Lung (tissue), 12 donors: ENCODE results near the gene TOM1L1. TPM values are rescaled to one million over a fixed set of nuclear protein-coding genes. Genes with fewer than 3 reads are reported as not detected.

Source experiments
- ATAC-seq: fragments of 200-7000 bp; cut with Tn5 transposase; one replicate; pipeline ENCODE4 v1.9.1; 2020; ENCODE audit warnings: moderate number of reproducible peaks; ENCODE audit not compliant: insufficient read depth, low FRiP score
- DNase-seq, 3 donors: peaks; one replicate each; pipeline ENCODE4 v3.0.0-alpha.2; 2013 to 2017
- H3K27ac ChIP-seq, 2 donors: one replicate each; pipeline ENCODE4 v1.5.1; 2013; ENCODE audit warnings: mild to moderate bottlenecking in 2 of 2, moderate library complexity in 2 of 2, control low read depth in 1 of 2, inconsistent platforms in 1 of 2, low read depth in 1 of 2, low read length in 1 of 2
- H3K27me3 ChIP-seq, 3 donors: one replicate each; pipeline ENCODE4 v1.5.1; 2013; ENCODE audit warnings: low read length in 2 of 3; ENCODE audit not compliant: control insufficient read depth in 3 of 3, insufficient read depth in 3 of 3
- H3K36me3 ChIP-seq, 4 donors: one replicate each; pipeline ENCODE4 v1.5.1; 2013; ENCODE audit warnings: low read length in 4 of 4, mild to moderate bottlenecking in 1 of 4, moderate library complexity in 1 of 4; ENCODE audit not compliant: control insufficient read depth in 4 of 4, insufficient read depth in 4 of 4
- H3K4me1 ChIP-seq, 5 donors: one replicate each; pipeline ENCODE4 v1.5.1; 2013; ENCODE audit warnings: low read length in 5 of 5, mild to moderate bottlenecking in 2 of 5, moderate library complexity in 1 of 5; ENCODE audit not compliant: control insufficient read depth in 5 of 5, insufficient read depth in 5 of 5
- H3K4me3 ChIP-seq: one replicate; pipeline ENCODE4 v1.5.1; 2013; ENCODE audit warnings: mild to moderate bottlenecking, control low read depth, moderate library complexity
- H3K9ac ChIP-seq, 2 donors: one replicate each; pipeline ENCODE4 v1.5.1; 2013; ENCODE audit warnings: low read length in 2 of 2, control low read depth in 1 of 2; ENCODE audit not compliant: insufficient read depth in 1 of 2
- H3K9me3 ChIP-seq, 4 donors: one replicate each; pipeline ENCODE4 v1.5.1; 2013; ENCODE audit warnings: low read length in 3 of 4, mild to moderate bottlenecking in 1 of 4, moderate library complexity in 1 of 4; ENCODE audit not compliant: control insufficient read depth in 4 of 4, insufficient read depth in 3 of 4
- CTCF ChIP-seq: IDR thresholded peaks from 2 replicates; pipeline ENCODE4 v1.5.1; 2012; ENCODE audit warnings: mild to moderate bottlenecking; ENCODE audit errors: control extremely low read depth, extremely low read depth
- WGBS, 2 donors: extraction: QIAGEN DNeasy Blood & Tissue Kit; methylation state at CpG; one replicate each; pipeline ENCODE4 v1.1.7; 2013; 5-methylcytosine and 5-hydroxymethylcytosine counted together
- polyA plus RNA-seq, 2 donors: library from polyadenylated mRNA; stranded (reverse); fragments of 200-250 nt; gene quantifications; one replicate each; pipeline ENCODE4 v1.2.1, GENCODE V29; 2013
- total RNA-seq, 2 donors: library from RNA; depleted of rRNA in 1 of 2; stranded (reverse); fragments of >200 nt in 1 of 2; gene quantifications; one replicate each; pipeline ENCODE4 v1.2.1, GENCODE V29; 2014 to 2021
- donor health status: control.
- donor health status: control.
- donor health status: Bipolar disorder and iron deficiency.
- donor health status: healthy.
- donor health status: DM: yes; HTN: yes; CAD: no.

The TOM1L1 gene
- total and polyA plus RNA-seq, 4 donors, result 12.2 to 39.1 (median 28.1) TPM

DNA sequence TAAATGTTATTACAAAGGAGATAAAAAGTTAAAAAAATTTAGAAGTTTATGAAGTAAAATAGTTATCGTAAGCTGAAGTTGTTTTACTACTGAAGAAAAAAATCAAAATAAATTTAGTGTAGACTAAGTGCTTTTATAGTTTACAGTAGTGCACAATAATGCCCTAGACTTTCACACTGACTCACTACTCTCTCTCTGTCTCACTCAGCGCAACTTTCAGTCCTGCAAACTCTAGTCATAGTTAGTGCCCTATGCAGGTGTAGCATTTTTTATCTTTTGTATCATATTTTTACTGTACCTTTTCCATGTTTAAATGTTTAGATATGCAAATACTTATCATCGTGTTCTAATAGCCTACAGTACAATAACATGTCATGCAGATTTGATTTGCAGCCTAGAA lies 17.7 kb upstream of the TOM1L1 start:
- Histone ChIP-seq H3K4me1 (no peaks in the 10 kb centered on the region), H3K9ac (no peak overlapping the region), H3K36me3 (no peaks in the 10 kb centered on the region), H3K27me3 (no peaks in the 10 kb centered on the region), H3K4me3 (no peak overlapping the region), H3K9me3 (no peaks in the 10 kb centered on the region), H3K27ac (no peak overlapping the region)
- 85 to 90% methylated on average over 3 of the region's 3 CpGs for WGBS, 2 donors
- no peak for ATAC-seq
- no peak for DNase-seq
- TF ChIP-seq CTCF, result no peak

- H3K27me3 ChIP-seq, result no peaks in the 10 kb centered on the region
- TF ChIP-seq CTCF, result no peak
- H3K4me1 ChIP-seq, result no peaks in the 10 kb centered on the region
- H3K27ac ChIP-seq, result no peak overlapping the region
- H3K36me3 ChIP-seq, result no peaks in the 10 kb centered on the region
- ATAC-seq, result no peak
- H3K4me3 ChIP-seq, result no peak overlapping the region
- H3K9me3 ChIP-seq, result no peaks in the 10 kb centered on the region
- no peak overlapping the region for H3K9ac ChIP-seq
- 77 to 79% methylated on average over 2 of the region's 2 CpGs for WGBS, 2 donors
- no peak for DNase-seq
Observed at GRCh38 chr17:54883939-54884338, 16.7 kb upstream of the TOM1L1 start.

- 71 to 86% methylated on average over 3 of the region's 3 CpGs for WGBS, 2 donors
- no peak for TF ChIP-seq CTCF
- H3K9ac ChIP-seq, result no peak overlapping the region
- no peaks in the 10 kb centered on the region for H3K36me3 ChIP-seq
- H3K27ac ChIP-seq, result no peak overlapping the region
- H3K9me3 ChIP-seq, result no peaks in the 10 kb centered on the region
- H3K4me3 ChIP-seq, result no peak overlapping the region
- no peak for DNase-seq
- no peak for ATAC-seq
- H3K27me3 ChIP-seq, result no peaks in the 10 kb centered on the region
- no peaks in the 10 kb centered on the region for H3K4me1 ChIP-seq
Observed at GRCh38 chr17:54887787-54888186, 12.9 kb upstream of the TOM1L1 start.

DNA sequence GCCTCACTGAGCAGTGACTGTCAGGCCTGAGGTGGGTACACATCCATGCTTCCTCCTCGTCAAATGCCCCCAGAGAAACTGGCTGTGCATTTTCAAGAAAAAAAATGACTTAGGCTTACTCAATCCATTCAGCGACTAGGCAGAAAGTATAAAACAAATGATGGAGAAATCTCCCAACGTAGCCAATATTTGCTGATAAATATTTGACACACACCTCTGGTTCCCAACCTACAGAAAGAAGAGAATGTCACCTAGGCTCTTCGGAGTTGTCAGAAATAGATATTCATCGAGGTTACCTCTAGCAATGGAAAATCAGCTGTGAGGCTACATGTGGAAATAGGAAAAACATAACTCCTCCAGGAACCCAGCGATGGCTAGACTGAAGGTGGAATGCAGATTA lies 12.4 kb upstream of the TOM1L1 start:
- WGBS, 2 donors, result 75 to 90% methylated on average over 6 of the region's 6 CpGs
- no peaks in the 10 kb centered on the region for H3K4me1 ChIP-seq
- H3K4me3 ChIP-seq, result no peak overlapping the region
- no peaks in the 10 kb centered on the region for H3K36me3 ChIP-seq
- no peak for DNase-seq
- H3K27me3 ChIP-seq, result no peaks in the 10 kb centered on the region
- no peak overlapping the region for H3K9ac ChIP-seq
- no peak for TF ChIP-seq CTCF
- H3K27ac ChIP-seq, result no peak overlapping the region
- H3K9me3 ChIP-seq, result no peaks in the 10 kb centered on the region
- no peak for ATAC-seq
